Naive B cell (primary cell): Measurements from ENCODE around the gene RGS6. TPM values are rescaled to one million over a fixed set of nuclear protein-coding genes. Genes with fewer than 3 reads are reported as not detected.

Source experiments
- ATAC-seq, 2 donors: fragments of 150-1000 bp; cut with Tn5 transposase; 2 replicates each; pipeline ENCODE4 v1.10.0; 2021; ENCODE audit warnings: low read depth in 2 of 2, mild to moderate bottlenecking in 2 of 2, moderate library complexity in 2 of 2
- DNase-seq: peaks from one replicate; pipeline ENCODE4 v3.0.0; 2022
- H3K27ac Mint-ChIP-seq, 6 donors: one replicate each; pipeline ENCODE4 v1.8.0; 2020 to 2022; ENCODE audit warnings: mild to moderate bottlenecking in 6 of 6, mixed read lengths in 6 of 6, moderate library complexity in 5 of 6, inconsistent platforms in 2 of 6
- H3K27me3 Mint-ChIP-seq, 3 donors: one replicate each; pipeline ENCODE4 v1.8.0; 2021 to 2022; ENCODE audit warnings: mixed read lengths in 3 of 3, mild to moderate bottlenecking in 1 of 3
- H3K36me3 Mint-ChIP-seq, 2 donors: one replicate each; pipeline ENCODE4 v1.8.0; 2020 to 2022; ENCODE audit warnings: mixed read lengths in 2 of 2, inconsistent platforms in 1 of 2, mild to moderate bottlenecking in 1 of 2
- H3K4me1 Mint-ChIP-seq, 3 donors: one replicate each; pipeline ENCODE4 v1.8.0; 2020 to 2022; ENCODE audit warnings: mixed read lengths in 3 of 3, inconsistent platforms in 1 of 3, mild to moderate bottlenecking in 1 of 3, moderate library complexity in 1 of 3
- H3K4me3 Mint-ChIP-seq, 8 donors: one replicate each; pipeline ENCODE4 v1.8.0; 2020 to 2022; ENCODE audit warnings: mild to moderate bottlenecking in 8 of 8, mixed read lengths in 8 of 8, moderate library complexity in 8 of 8, inconsistent platforms in 2 of 8
- H3K9me3 Mint-ChIP-seq, 7 donors: one replicate each; pipeline ENCODE4 v1.8.0; 2020 to 2022; ENCODE audit warnings: mixed read lengths in 7 of 7, mild to moderate bottlenecking in 5 of 7, inconsistent platforms in 2 of 7, moderate library complexity in 1 of 7
- polyA plus RNA-seq, 6 donors: library from polyadenylated mRNA; unstranded; fragments of 300-500 nt; fragmentation: Illumina TruSeq; gene quantifications; one replicate each; pipeline ENCODE4 v1.2.3, GENCODE V29; 2021; ENCODE audit warnings: low read depth in 6 of 6

The RGS6 gene
- polyA plus RNA-seq, 6 donors from 2014 or later = 0.06 to 0.28 (median 0.20) TPM; not detected in 2

- H3K9me3 Mint-ChIP-seq = peaks cover 0 to 8% (median 3%) of the 10 kb centered on the region in 7 donors
- H3K27ac Mint-ChIP-seq = no peak overlapping the region
- ATAC-seq (no peak), DNase-seq (no peak)
- H3K36me3 Mint-ChIP-seq = no peaks in the 10 kb centered on the region
- peaks cover 2 to 23% (median 16%) of the 10 kb centered on the region in 3 donors for H3K27me3 Mint-ChIP-seq
- no peaks in the 10 kb centered on the region for H3K4me1 Mint-ChIP-seq
- no peak overlapping the region for H3K4me3 Mint-ChIP-seq
Measured at GRCh38 chr14:72002731-72003130, 70.5 kb downstream of the RGS6 start.

- ATAC-seq (no peak), DNase-seq (no peak)
- Mint-ChIP-seq H3K27me3 (peaks cover 3 to 21% (median 7%) of the 10 kb centered on the region in 3 donors), H3K36me3 (no peaks in the 10 kb centered on the region), H3K27ac (no peak overlapping the region), H3K4me3 (no peak overlapping the region), H3K4me1 (no peaks in the 10 kb centered on the region), H3K9me3 (no peaks in the 10 kb centered on the region)
Measured at GRCh38 chr14:72008666-72009065, 76.4 kb downstream of the RGS6 start.

GRCh38 chr14:72010474-72010873, 78.2 kb downstream of the RGS6 start:
- Mint-ChIP-seq H3K4me1 (no peaks in the 10 kb centered on the region), H3K27ac (no peak overlapping the region), H3K27me3 (peaks cover 0 to 22% (median 13%) of the 10 kb centered on the region in 3 donors), H3K36me3 (no peaks in the 10 kb centered on the region), H3K9me3 (peaks cover 0 to 8% (median 0%) of the 10 kb centered on the region in 7 donors), H3K4me3 (no peak overlapping the region)
- DNase-seq (no peak), ATAC-seq (no peak)

- Mint-ChIP-seq H3K4me1 (no peaks in the 10 kb centered on the region), H3K27me3 (peaks cover 6 to 27% (median 9%) of the 10 kb centered on the region in 3 donors), H3K9me3 (peaks cover 0 to 9% (median 2%) of the 10 kb centered on the region in 7 donors), H3K36me3 (no peaks in the 10 kb centered on the region), H3K4me3 (no peak overlapping the region), H3K27ac (no peak overlapping the region)
- ATAC-seq (no peak), DNase-seq (no peak)
Measured at GRCh38 chr14:72013721-72014345, 81.6 kb downstream of the RGS6 start.

GRCh38 chr14:72014486-72014885, 82.3 kb downstream of the RGS6 start:
- DNase-seq (no peak), ATAC-seq (no peak)
- Mint-ChIP-seq H3K36me3 (no peaks in the 10 kb centered on the region), H3K4me3 (no peak overlapping the region), H3K9me3 (peaks cover 0 to 9% (median 2%) of the 10 kb centered on the region in 7 donors), H3K27ac (peak overlapping the region in 2 of 6 donors; percentile 3 to 36), H3K27me3 (peaks cover 11 to 25% (median 12%) of the 10 kb centered on the region in 3 donors), H3K4me1 (no peaks in the 10 kb centered on the region)

GRCh38 chr14:72017290-72017689, 85.1 kb downstream of the RGS6 start:
- Mint-ChIP-seq H3K9me3 (peaks cover 1 to 9% (median 4%) of the 10 kb centered on the region in 7 donors), H3K27ac (no peak overlapping the region), H3K36me3 (no peaks in the 10 kb centered on the region), H3K27me3 (peaks cover 25 to 35% (median 25%) of the 10 kb centered on the region in 3 donors), H3K4me1 (no peaks in the 10 kb centered on the region), H3K4me3 (no peak overlapping the region)
- DNase-seq (no peak), ATAC-seq (no peak)

- H3K27me3 Mint-ChIP-seq = peaks cover 33 to 48% (median 48%) of the 10 kb centered on the region in 3 donors
- DNase-seq (no peak), ATAC-seq (no peak)
- no peaks in the 10 kb centered on the region for H3K4me1 Mint-ChIP-seq
- H3K9me3 Mint-ChIP-seq = peaks cover 0 to 5% (median 3%) of the 10 kb centered on the region in 7 donors
- no peak overlapping the region for H3K27ac Mint-ChIP-seq
- no peaks in the 10 kb centered on the region for H3K36me3 Mint-ChIP-seq
- H3K4me3 Mint-ChIP-seq = no peak overlapping the region
Measured at GRCh38 chr14:72023128-72024042, 91.2 kb downstream of the RGS6 start.

- peak in 1 of 2 donors; percentile 25 for ATAC-seq
- H3K4me3 Mint-ChIP-seq = no peak overlapping the region
- DNase-seq = no peak
- no peaks in the 10 kb centered on the region for H3K36me3 Mint-ChIP-seq
- peaks cover 0 to 6% (median 0%) of the 10 kb centered on the region in 7 donors for H3K9me3 Mint-ChIP-seq
- H3K27me3 Mint-ChIP-seq = peaks cover 28 to 53% (median 43%) of the 10 kb centered on the region in 3 donors
- H3K27ac Mint-ChIP-seq = no peak overlapping the region
- no peaks in the 10 kb centered on the region for H3K4me1 Mint-ChIP-seq
Measured at GRCh38 chr14:72024043-72024407, 91.8 kb downstream of the RGS6 start.

- H3K4me1 Mint-ChIP-seq = no peaks in the 10 kb centered on the region
- DNase-seq (no peak), ATAC-seq (no peak)
- H3K36me3 Mint-ChIP-seq = no peaks in the 10 kb centered on the region
- no peak overlapping the region for H3K27ac Mint-ChIP-seq
- H3K27me3 Mint-ChIP-seq = peaks cover 28 to 53% (median 43%) of the 10 kb centered on the region in 3 donors
- H3K9me3 Mint-ChIP-seq = peaks cover 0 to 6% (median 2%) of the 10 kb centered on the region in 7 donors
- no peak overlapping the region for H3K4me3 Mint-ChIP-seq
Measured at GRCh38 chr14:72024504-72024903, 92.3 kb downstream of the RGS6 start.

- Mint-ChIP-seq H3K27ac (peak overlapping the region in 1 of 6 donors; percentile 8), H3K36me3 (no peaks in the 10 kb centered on the region), H3K4me3 (no peak overlapping the region), H3K4me1 (no peaks in the 10 kb centered on the region), H3K27me3 (peaks cover 24 to 46% (median 33%) of the 10 kb centered on the region in 3 donors), H3K9me3 (peaks cover 0 to 13% (median 6%) of the 10 kb centered on the region in 7 donors)
- ATAC-seq (no peak), DNase-seq (no peak)
Measured at GRCh38 chr14:72026536-72026935, 94.3 kb downstream of the RGS6 start.

- Mint-ChIP-seq H3K4me3 (no peak overlapping the region), H3K27me3 (peaks cover 20 to 42% (median 33%) of the 10 kb centered on the region in 3 donors), H3K27ac (no peak overlapping the region), H3K36me3 (no peaks in the 10 kb centered on the region), H3K9me3 (peaks cover 0 to 13% (median 5%) of the 10 kb centered on the region in 7 donors), H3K4me1 (no peaks in the 10 kb centered on the region)
- DNase-seq (no peak), ATAC-seq (no peak)
Measured at GRCh38 chr14:72027061-72027460, 94.8 kb downstream of the RGS6 start.

GRCh38 chr14:72033365-72033764, 101.1 kb downstream of the RGS6 start:
- no peak for DNase-seq
- Mint-ChIP-seq H3K9me3 (peaks cover 0 to 16% (median 3%) of the 10 kb centered on the region in 7 donors), H3K27me3 (peaks cover 6 to 29% (median 21%) of the 10 kb centered on the region in 3 donors), H3K4me3 (no peak overlapping the region), H3K4me1 (no peaks in the 10 kb centered on the region), H3K36me3 (no peaks in the 10 kb centered on the region), H3K27ac (no peak overlapping the region)
- ATAC-seq = no peak

- Mint-ChIP-seq H3K27me3 (peaks cover 29 to 48% (median 38%) of the 10 kb centered on the region in 3 donors), H3K27ac (no peak overlapping the region), H3K9me3 (peaks cover 13 to 44% (median 25%) of the 10 kb centered on the region in 7 donors), H3K4me1 (no peaks in the 10 kb centered on the region), H3K36me3 (peaks cover 5 to 23% of the 10 kb centered on the region in 2 donors), H3K4me3 (no peak overlapping the region)
- no peak for DNase-seq
- no peak for ATAC-seq
Measured at GRCh38 chr14:72040528-72040927, 108.3 kb downstream of the RGS6 start.
